ENCODE data around the gene TFAP2B.

The TFAP2B gene

DNA sequence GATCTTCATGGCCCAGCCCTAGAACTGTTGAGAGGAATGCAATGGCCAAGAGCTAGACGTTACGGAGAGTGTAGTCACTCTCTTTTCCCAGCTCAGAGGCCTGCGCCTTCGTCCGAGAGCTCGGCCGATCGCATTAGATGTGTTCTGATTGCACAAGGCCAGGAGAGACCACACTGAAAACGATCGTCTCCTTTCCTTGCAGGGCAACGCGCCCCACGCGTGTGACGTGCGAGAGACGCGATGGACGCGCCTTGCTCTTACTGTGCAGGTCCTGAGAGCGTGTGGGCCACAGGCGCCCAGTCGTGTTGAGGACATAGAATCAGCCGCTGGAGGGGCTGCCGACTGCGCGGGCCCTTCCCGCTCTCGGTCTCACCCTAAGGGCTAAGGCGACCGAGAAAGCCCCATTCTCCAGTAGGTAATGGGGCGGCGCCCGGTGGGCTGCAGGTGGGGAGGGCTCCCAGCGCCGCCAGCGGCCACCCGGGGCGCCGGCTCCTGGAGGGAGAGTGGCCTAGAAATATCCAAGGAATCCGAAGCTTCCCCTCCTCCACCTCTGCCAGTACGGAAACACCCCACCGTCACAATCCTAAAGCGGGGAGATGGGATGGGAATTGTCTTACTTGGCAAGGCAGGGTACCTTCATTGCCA, 26.9 kb downstream of the TFAP2B start:
- ChIA-PET CTCF (interaction anchor here (1.1 kb wide), 1 partner anchor 17 kb away, joined by 3 read pairs; no protein-coding TSS in a partner anchor), POLR2A (no interaction called here)
- TF ChIP-seq, protein P1, sequence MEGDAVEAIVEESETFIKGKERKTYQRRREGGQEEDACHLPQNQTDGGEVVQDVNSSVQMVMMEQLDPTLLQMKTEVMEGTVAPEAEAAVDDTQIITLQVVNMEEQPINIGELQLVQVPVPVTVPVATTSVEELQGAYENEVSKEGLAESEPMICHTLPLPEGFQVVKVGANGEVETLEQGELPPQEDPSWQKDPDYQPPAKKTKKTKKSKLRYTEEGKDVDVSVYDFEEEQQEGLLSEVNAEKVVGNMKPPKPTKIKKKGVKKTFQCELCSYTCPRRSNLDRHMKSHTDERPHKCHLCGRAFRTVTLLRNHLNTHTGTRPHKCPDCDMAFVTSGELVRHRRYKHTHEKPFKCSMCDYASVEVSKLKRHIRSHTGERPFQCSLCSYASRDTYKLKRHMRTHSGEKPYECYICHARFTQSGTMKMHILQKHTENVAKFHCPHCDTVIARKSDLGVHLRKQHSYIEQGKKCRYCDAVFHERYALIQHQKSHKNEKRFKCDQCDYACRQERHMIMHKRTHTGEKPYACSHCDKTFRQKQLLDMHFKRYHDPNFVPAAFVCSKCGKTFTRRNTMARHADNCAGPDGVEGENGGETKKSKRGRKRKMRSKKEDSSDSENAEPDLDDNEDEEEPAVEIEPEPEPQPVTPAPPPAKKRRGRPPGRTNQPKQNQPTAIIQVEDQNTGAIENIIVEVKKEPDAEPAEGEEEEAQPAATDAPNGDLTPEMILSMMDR (IDR thresholded peaks at IDR 0.05; ENCODE audit: control extremely low read depth, extremely low read depth, low read depth, missing control alignments): no peak
- no peak for DNase-seq (ENCODE audit: extremely low spot score)

DNA sequence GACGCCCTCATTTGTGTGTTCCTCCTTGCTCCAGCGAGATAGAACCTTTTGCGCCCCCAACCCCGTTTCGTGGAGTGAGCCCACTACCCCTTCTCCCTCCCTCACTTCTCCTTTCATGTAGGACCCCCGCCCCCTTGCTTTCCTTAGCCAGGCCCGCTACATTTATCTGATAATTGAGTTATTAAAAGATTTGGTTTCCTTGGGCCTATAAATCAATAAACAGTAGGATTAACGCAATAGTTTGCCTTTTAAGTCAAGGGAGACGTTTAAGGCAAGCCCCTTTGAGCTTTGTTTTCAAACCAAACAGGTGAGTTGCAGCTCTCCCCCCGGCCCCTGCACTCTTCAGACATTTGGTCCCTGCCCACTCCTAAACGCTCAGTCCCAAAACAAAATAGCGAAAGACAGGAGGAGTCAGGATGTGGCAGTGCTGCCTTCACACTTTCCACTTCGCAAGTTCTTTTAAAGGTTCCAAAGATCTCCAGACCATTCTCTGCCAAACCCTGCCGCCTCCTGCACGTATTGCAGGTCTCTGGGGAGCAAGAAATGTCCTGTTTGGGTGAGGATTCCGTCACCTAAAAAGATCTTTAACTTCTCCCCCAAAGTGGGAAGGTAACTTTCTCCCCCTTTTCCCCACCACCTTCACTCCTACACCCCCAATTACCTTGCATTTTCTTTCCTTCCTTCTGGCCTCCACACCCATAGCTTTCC, 27.6 kb downstream of the TFAP2B start:
- DNase-seq (ENCODE audit: extremely low spot score): no peak
- TF ChIP-seq, protein P1 (IDR thresholded peaks at IDR 0.05; ENCODE audit: control extremely low read depth, extremely low read depth, low read depth, missing control alignments): no peak
- POLR2A ChIA-PET: no interaction called here
- CTCF ChIA-PET: no interaction called here

DNA sequence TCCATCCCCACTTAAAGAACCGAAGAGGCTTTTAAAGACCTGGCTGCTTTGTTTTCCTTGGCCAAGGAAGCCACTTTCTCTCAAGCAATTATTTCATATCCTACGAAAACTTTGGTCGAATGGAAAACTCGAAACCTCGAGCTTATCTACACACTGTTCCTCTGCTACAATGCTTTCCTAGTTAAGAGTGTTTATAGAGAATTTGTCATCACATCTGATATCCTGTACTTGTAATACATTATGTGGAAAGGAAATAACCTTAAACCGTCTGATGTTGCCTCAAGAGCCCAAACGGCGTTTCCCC, 28.1 kb downstream of the TFAP2B start:
- POLR2A ChIA-PET: no interaction called here
- no peak for DNase-seq (ENCODE audit: extremely low spot score)
- TF ChIP-seq, protein P1 (IDR thresholded peaks at IDR 0.05; ENCODE audit: control extremely low read depth, extremely low read depth, low read depth, missing control alignments): no peak
- CTCF ChIA-PET: no interaction called here

DNA sequence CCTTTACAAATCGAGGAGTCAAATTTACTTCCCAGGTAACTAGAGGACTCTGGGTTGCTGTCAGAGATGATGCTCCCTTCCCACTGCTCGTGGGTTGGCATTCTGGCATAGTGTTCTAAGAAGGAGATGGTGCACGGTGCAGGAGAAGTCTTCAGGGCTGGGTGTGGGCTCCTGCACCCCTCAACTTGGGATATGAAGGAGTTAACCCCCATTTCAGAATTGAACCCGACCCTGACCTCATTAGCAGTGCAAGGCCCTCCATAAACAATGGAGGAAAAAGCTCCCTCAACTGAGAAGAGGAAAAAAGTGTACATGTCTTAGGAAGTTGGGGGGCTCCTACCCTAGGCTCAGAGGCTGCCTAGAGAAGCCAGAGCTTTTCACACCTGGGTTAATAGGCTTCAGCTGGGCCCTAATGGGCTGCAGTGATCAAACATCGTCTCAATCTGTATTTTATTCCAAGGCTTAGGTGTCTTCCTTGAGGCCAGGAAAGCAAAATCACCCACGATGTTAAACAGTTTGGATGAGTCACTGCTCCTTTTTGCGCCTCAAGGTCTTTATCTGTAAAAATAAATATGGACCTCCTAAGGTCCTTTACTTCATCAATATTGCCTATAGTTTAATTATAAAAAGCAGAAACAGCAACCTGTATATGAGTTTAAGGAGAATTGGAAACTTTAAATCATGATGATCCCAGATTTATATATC, 29.4 kb downstream of the TFAP2B start:
- DNase-seq (ENCODE audit: extremely low spot score): no peak
- ChIA-PET POLR2A (no interaction called here), CTCF (no interaction called here)
- TF ChIP-seq, protein P1 (IDR thresholded peaks at IDR 0.05; ENCODE audit: control extremely low read depth, extremely low read depth, low read depth, missing control alignments): no peak

DNA sequence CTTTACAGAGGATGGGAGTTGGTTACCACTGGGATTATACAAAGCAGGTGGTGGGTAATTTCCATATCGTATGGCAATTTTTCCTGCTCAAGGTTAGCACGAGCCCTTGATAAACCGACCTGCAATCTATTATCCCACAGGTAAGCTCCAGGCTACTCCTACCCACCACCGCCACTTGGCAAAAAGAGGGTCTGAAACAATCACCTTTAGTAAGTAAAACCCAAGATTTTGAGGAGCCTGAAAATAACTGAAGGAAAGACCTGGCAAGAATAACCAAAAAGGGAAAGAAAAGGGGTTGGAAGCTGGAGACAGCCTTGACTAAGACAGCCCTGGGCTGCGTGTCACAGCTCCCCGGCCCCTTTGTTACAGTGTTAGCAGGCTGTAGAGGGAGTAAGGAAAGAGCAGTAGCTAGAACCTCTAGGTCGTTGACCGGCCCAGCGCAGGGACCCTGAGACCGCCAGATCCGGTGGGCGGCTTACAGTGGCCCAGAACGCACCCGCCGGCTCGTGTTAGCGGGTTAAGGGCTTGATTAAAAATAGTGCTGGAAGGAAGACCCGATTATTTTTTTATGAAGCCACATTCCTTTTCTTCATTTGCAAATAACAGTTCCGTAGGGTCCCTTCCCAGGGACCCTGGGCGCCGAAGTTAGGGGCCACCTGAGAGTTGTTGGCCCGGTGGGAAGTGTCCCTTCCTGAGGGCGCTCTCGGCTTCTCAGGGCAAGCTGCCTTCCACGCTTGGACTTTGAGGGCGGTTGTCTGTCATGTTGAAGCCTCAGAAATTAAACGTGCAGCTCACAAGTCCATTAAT, 30.5 kb downstream of the TFAP2B start:
- ChIA-PET POLR2A (no interaction called here), CTCF (interaction anchor here (1.0 kb wide), 1 partner anchor 10 kb away, joined by 5 read pairs; no protein-coding TSS in a partner anchor)
- TF ChIP-seq, protein P1 (IDR thresholded peaks at IDR 0.05; ENCODE audit: control extremely low read depth, extremely low read depth, low read depth, missing control alignments): no peak
- DNase-seq (ENCODE audit: extremely low spot score): no peak

DNA sequence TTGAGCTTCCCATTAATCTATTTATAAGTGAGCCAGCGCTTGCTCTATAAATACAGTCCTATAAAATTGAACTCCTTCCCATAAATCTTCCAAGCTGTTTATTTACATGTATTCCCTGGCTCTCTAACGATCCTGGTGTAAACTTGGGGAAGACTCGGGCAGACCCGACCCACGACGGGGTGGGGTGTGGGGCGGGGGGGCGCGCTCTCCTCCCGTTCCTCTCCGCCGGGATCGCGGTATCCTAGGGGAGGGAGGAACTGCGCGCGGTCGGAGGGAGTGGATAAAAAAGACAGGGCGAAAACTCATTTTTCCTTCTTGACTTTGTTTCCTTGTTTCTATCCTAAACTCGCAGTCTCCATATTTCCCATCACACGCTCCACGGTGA, 31.1 kb downstream of the TFAP2B start:
- TF ChIP-seq, protein P1 (IDR thresholded peaks at IDR 0.05; ENCODE audit: control extremely low read depth, extremely low read depth, low read depth, missing control alignments): no peak
- ChIA-PET CTCF (interaction anchor here (1.0 kb wide), 1 partner anchor 11 kb away, joined by 5 read pairs; no protein-coding TSS in a partner anchor), POLR2A (no interaction called here)
- no peak for DNase-seq (ENCODE audit: extremely low spot score)

Data from GM10248 (cell line).